CD4-positive, alpha-beta T cell (primary cell): ENCODE results near the gene EARS2. TPM values are rescaled to one million over a fixed set of nuclear protein-coding genes. Genes with fewer than 3 reads are reported as not detected.

Experiments used
- ATAC-seq: fragments of 200-7000 bp; cut with Tn5 transposase; one replicate; pipeline ENCODE4 v1.10.0; 2022; ENCODE audit warnings: mild to moderate bottlenecking; ENCODE audit not compliant: poor library complexity
- CTCF ChIA-PET: fragments of 350-600 bp; sonication (Branson Sonifier 250); formaldehyde crosslinking; loops from one replicate; lab custom pipeline; 2021; ENCODE audit warnings: antibody characterized with exemption, inconsistent platforms; lab: Charles Lee
- POLR2A ChIA-PET: fragments of 350-600 bp; sonication (Branson Sonifier 250); formaldehyde crosslinking; loops from one replicate; lab custom pipeline; 2021; ENCODE audit warnings: antibody characterized with exemption, inconsistent platforms; lab: Charles Lee
- DNase-seq, 14 experiments: peaks; one replicate each; pipeline ENCODE4 v3.0.0-alpha.2; 2013 to 2020; ENCODE audit warnings: mixed read lengths in 2 of 14
- H3K27ac ChIP-seq, 2 donors: one replicate each; pipeline versions ENCODE4 v1.5.1 to v1.7.0; 2013; ENCODE audit warnings: low read length in 2 of 2, low read depth in 1 of 2, mild to moderate bottlenecking in 1 of 2
- H3K27me3 ChIP-seq, 2 experiments: 1 replicate in 1 of 2; 2 replicates in 1 of 2; pipeline versions ENCODE4 v1.6.1 to v1.7.0; 2013; ENCODE audit warnings: low read length in 2 of 2, control low read depth in 1 of 2, mild to moderate bottlenecking in 1 of 2, moderate library complexity in 1 of 2; ENCODE audit not compliant: insufficient read depth in 2 of 2, control insufficient read depth in 1 of 2
- H3K36me3 ChIP-seq: one replicate; pipeline ENCODE4 v1.6.1; 2013; ENCODE audit warnings: low read length, control low read depth; ENCODE audit not compliant: insufficient read depth
- H3K4me1 ChIP-seq: one replicate; pipeline ENCODE4 v1.6.1; 2013; ENCODE audit warnings: low read length, control low read depth; ENCODE audit not compliant: insufficient read depth
- H3K4me3 ChIP-seq: one replicate; pipeline ENCODE4 v1.5.1; 2013; ENCODE audit warnings: mild to moderate bottlenecking, low read length, moderate library complexity
- H3K9me3 ChIP-seq, 2 experiments: 1 replicate in 1 of 2; 2 replicates in 1 of 2; pipeline versions ENCODE4 v1.6.1 to v1.7.0; 2013; ENCODE audit warnings: low read length in 2 of 2, mild to moderate bottlenecking in 2 of 2, control low read depth in 1 of 2, moderate library complexity in 1 of 2; ENCODE audit not compliant: control insufficient read depth in 1 of 2, insufficient read depth in 1 of 2
- H3K27ac Mint-ChIP-seq: one replicate; pipeline ENCODE4 v1.8.0; 2020; ENCODE audit warnings: mixed read lengths
- H3K27me3 Mint-ChIP-seq: one replicate; pipeline ENCODE4 v1.8.0; 2021; ENCODE audit warnings: mixed read lengths
- H3K36me3 Mint-ChIP-seq: one replicate; pipeline ENCODE4 v1.8.0; 2021; ENCODE audit warnings: low read depth, mixed read lengths
- H3K4me1 Mint-ChIP-seq: one replicate; pipeline ENCODE4 v1.8.0; 2021; ENCODE audit warnings: low read depth, mixed read lengths
- H3K4me3 Mint-ChIP-seq: one replicate; pipeline ENCODE4 v1.8.0; 2020; ENCODE audit warnings: mild to moderate bottlenecking, mixed read lengths
- H3K9me3 Mint-ChIP-seq: one replicate; pipeline ENCODE4 v1.8.0; 2020; ENCODE audit warnings: mixed read lengths
- intact Hi-C, 2 experiments: fragments of 100-400 bp; cut with DNase I in 1 of 2; cut with micrococcal nuclease in 1 of 2; formaldehyde crosslinking; loops; one replicate each; pipeline versions ENCODE4 v1.15.1 to v1.9.0; 2023 to 2025; cut with DNase I, micrococcal nuclease
- total RNA-seq, 174 experiments: library from RNA in 2 of 174; stranded (reverse) in 2 of 174; gene quantifications; one replicate each; pipeline ENCODE4 v1.2.3 and lab custom pipeline; 2021 to 2026
- TF ChIP-seq, protein P1 (sequence below): fragments of 200-600 bp; IDR thresholded peaks from one replicate; pipeline ENCODE4 v1.8.0; 2022; ENCODE audit warnings: antibody characterized with exemption, mild to moderate bottlenecking

EARS2 gene
- total RNA-seq, 2 experiments from 2014 or later = 7.9 to 8.0 TPM

DNA sequence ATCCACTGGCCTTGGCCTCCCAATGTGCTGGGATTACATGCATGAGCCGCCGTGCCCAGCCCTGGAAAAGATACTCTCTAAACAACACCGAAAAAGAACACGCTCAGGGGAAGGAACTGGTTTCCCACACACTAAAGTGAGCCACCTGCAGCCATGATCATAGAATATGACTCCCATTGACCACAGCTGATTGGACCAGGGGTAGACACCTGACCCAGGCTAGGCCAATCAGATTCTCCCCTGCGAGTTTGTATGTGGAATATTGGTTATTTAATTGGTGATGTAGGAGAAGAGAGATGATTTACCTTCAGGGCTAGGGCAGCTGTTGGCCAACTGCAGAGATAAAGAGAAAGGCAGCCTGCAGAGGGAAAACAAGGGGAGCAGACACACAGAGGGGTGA, 37.9 kb downstream of the EARS2 start:
- peaks cover 24% of the 10 kb centered on the region for H3K4me1 ChIP-seq
- no peak overlapping the region for H3K27ac Mint-ChIP-seq
- POLR2A ChIA-PET = no interaction called here

DNA sequence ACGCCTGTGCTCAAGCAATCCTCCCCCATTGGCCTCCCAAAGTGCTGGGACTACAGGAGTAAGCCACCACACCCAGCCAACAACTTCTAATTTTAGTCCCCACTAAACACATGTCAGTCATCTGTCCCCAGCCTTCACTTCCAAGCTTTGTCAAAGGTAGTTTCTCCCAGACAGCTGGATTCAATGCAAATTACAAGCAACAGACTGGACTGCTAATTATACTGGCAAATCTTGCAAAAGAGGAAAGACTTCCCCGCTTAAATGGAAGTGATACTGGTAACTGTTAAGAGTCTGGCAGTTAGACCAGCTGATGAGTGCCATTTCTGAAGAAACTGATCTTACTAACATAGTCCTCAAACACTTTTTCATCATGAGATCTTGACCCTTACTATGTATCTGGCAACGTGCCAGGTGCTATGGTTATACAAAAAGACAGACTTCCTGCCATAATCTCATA, 38.7 kb downstream of the EARS2 start:
- Mint-ChIP-seq H3K4me3 (no peak overlapping the region), H3K9me3 (no peaks in the 10 kb centered on the region), H3K36me3 (peaks cover 28% of the 10 kb centered on the region), H3K27me3 (no peaks in the 10 kb centered on the region), H3K27ac (no peak overlapping the region), H3K4me1 (peaks cover 26% of the 10 kb centered on the region)
- no peak for ATAC-seq
- TF ChIP-seq, protein P1, sequence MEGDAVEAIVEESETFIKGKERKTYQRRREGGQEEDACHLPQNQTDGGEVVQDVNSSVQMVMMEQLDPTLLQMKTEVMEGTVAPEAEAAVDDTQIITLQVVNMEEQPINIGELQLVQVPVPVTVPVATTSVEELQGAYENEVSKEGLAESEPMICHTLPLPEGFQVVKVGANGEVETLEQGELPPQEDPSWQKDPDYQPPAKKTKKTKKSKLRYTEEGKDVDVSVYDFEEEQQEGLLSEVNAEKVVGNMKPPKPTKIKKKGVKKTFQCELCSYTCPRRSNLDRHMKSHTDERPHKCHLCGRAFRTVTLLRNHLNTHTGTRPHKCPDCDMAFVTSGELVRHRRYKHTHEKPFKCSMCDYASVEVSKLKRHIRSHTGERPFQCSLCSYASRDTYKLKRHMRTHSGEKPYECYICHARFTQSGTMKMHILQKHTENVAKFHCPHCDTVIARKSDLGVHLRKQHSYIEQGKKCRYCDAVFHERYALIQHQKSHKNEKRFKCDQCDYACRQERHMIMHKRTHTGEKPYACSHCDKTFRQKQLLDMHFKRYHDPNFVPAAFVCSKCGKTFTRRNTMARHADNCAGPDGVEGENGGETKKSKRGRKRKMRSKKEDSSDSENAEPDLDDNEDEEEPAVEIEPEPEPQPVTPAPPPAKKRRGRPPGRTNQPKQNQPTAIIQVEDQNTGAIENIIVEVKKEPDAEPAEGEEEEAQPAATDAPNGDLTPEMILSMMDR = no peak
- H3K9me3 ChIP-seq = no peaks in the 10 kb centered on the region
- POLR2A ChIA-PET = no interaction called here
- no peak for DNase-seq
- H3K36me3 ChIP-seq = peaks cover 16% of the 10 kb centered on the region
- intact Hi-C loops = no loop called here
- CTCF ChIA-PET = no interaction called here
- no peak overlapping the region for H3K4me3 ChIP-seq
- no peaks in the 10 kb centered on the region for H3K27me3 ChIP-seq
- peaks cover 30% of the 10 kb centered on the region for H3K4me1 ChIP-seq
- H3K27ac ChIP-seq = no peak overlapping the region

More for the DNA sequence above, 37.9 kb downstream of the EARS2 start:
- Mint-ChIP-seq H3K27me3 (no peaks in the 10 kb centered on the region), H3K36me3 (peaks cover 36% of the 10 kb centered on the region), H3K4me3 (no peak overlapping the region), H3K4me1 (peaks cover 21% of the 10 kb centered on the region), H3K9me3 (no peaks in the 10 kb centered on the region)
- CTCF ChIA-PET = no interaction called here
- no peak for ATAC-seq
- intact Hi-C loops = no loop called here
- H3K27ac ChIP-seq = no peak overlapping the region
- H3K4me3 ChIP-seq = no peak overlapping the region
- no peaks in the 10 kb centered on the region for H3K9me3 ChIP-seq
- DNase-seq = no peak
- TF ChIP-seq, protein P1 = no peak
- H3K27me3 ChIP-seq = no peaks in the 10 kb centered on the region
- peaks cover 24% of the 10 kb centered on the region for H3K36me3 ChIP-seq

DNA sequence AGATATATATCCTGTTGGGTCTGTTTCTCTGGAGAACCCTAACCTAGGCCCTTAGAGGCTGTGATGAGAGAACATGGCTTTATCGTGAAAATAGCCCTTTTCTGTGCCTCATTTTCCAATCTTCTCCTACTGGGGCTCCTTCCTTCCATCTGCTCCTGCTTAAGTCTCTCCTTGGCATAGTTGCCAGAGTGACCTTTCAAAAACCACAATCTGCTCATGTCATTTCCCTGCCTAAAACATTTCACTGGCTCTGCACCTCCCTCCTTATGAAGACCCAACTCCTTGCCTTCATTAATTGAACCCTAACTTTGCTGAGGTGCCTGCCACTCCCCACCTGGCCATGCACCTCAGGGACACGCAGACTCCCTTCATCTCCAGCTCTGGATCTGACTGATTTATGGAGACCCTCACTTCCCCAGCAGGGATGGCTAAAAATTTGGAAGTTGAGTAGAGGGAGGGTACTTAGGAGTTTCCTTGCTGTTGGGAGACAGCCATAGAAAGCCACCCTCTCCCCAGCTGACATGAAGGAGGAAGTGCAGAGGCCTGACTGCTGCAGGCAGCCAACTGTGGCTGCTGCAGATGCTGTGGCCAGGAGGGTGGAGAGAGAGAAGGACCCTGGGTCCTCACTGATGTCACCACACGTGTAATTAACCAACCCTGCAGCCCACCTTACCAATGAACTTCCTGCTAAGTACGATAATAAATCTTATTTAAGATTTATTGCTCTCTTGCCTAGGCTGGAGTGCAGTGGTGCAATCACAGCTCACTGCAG, 40.6 kb downstream of the EARS2 start:
- TF ChIP-seq, protein P1 = no peak
- intact Hi-C loops = no loop called here
- CTCF ChIA-PET = no interaction called here
- Mint-ChIP-seq H3K27ac (peak overlapping the region; percentile 52), H3K4me3 (no peak overlapping the region), H3K27me3 (no peaks in the 10 kb centered on the region), H3K9me3 (no peaks in the 10 kb centered on the region), H3K36me3 (peaks cover 9% of the 10 kb centered on the region), H3K4me1 (peaks cover 26% of the 10 kb centered on the region)
- Histone ChIP-seq H3K27ac (no peak overlapping the region), H3K27me3 (no peaks in the 10 kb centered on the region), H3K4me1 (peaks cover 30% of the 10 kb centered on the region), H3K36me3 (peaks cover 3% of the 10 kb centered on the region), H3K9me3 (no peaks in the 10 kb centered on the region), H3K4me3 (no peak overlapping the region)
- ATAC-seq = no peak
- DNase-seq = no peak
- POLR2A ChIA-PET = no interaction called here
